ES-I3 (cell line): Measurements from ENCODE around the gene ZBTB12.

ENCODE experiments used
- H3K36me3 ChIP-seq: 2 replicates; pipeline ENCODE4 v1.6.1; 2013; ENCODE audit warnings: mild to moderate bottlenecking, low read length, control low read depth, moderate library complexity; ENCODE audit not compliant: insufficient read depth
- H3K4me1 ChIP-seq: 2 replicates; pipeline ENCODE4 v1.6.1; 2013; ENCODE audit warnings: mild to moderate bottlenecking, control low read depth, low read length; ENCODE audit not compliant: insufficient read depth
- H3K9ac ChIP-seq: 2 replicates; pipeline ENCODE4 v1.6.1; 2013; ENCODE audit warnings: low read depth, mild to moderate bottlenecking, low read length, moderate library complexity
- H3K9me3 ChIP-seq: 2 replicates; pipeline ENCODE4 v1.6.1; 2013; ENCODE audit warnings: mild to moderate bottlenecking, low read length, moderate library complexity; ENCODE audit not compliant: control insufficient read depth, insufficient read depth

ZBTB12 gene, protein sequence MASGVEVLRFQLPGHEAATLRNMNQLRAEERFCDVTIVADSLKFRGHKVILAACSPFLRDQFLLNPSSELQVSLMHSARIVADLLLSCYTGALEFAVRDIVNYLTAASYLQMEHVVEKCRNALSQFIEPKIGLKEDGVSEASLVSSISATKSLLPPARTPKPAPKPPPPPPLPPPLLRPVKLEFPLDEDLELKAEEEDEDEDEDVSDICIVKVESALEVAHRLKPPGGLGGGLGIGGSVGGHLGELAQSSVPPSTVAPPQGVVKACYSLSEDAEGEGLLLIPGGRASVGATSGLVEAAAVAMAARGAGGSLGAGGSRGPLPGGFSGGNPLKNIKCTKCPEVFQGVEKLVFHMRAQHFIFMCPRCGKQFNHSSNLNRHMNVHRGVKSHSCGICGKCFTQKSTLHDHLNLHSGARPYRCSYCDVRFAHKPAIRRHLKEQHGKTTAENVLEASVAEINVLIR

DNA sequence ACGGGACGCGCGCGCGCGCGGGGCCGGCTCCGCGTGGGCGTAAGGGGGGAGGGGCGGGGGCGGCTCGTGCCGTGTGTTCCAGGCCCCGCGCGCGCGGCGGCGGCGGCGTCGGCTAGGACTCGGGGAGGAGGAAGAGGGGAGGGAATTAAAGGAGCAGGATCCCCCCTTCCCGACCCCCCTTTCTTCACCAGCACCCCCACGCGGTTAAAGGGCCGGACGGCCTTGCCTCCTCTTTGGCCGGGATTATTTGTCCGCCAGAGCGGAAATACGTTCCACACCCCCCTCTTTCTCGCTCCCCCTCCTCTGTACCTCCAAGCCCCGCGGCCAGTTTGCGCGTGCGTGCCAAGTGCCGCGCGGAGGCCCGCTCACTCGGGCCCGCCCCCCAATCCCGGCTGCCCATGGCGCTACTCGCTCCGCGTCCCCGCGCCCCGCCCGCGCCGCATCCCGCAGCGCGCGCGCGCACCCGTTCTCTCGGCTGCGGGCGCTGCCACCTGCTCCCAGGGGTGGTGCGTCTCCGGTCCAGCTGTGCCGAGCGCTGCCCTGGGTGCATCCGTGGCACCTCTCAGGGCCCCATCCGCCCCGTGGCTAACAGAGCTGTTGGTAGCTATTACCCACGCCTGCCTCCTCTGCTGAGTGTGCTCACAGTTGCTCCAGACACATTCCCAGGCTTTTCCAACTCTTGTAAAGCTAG lies at the start of gene ZBTB12:
ZBTB12 (minus strand) TSS at position 134 of the 691 bp plus-strand sequence. CDS start 781 bp downstream, outside the sequence.
- Histone ChIP-seq H3K4me1 (peaks cover 9% of the 10 kb centered on the region; the same call in 1 of the 2 replicates), H3K9ac (peak within 1 kb of the TSS; percentile 66; the same call in 1 of the 2 replicates), H3K9me3 (no peaks in the 10 kb centered on the region), H3K36me3 (no peaks in the 10 kb centered on the region)

DNA sequence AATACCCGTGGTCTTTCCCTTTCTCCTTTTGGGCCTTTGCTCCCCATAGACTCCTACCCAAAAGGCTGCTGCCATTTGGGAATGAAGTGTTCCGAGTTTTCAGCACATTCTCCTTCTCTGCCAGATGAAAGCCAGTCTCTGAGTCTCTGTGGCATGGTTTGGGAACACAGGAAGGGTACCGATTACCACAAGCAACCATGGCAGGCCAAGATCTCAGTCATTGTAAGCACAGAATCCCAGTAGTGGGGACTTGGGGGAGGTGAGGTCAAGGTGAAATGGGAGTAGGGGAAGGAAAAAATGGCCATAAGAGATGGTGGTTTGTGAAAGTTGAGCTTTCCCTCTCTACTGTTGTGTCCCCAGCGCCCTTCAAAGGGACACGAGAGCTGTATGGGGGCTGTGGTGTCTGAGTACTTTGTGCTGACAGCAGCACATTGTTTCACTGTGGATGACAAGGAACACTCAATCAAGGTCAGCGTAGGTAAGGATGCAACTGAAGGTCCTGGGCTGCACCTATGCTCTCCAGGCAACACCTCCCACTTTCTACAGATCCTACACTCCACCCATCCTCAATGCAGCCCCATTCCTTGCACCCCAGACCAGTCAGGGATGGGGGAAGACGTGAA lies 48.2 kb upstream of the ZBTB12 start:
- peaks cover 6% of the 10 kb centered on the region; the same call in 1 of the 2 replicates for H3K36me3 ChIP-seq
- peaks cover 4% of the 10 kb centered on the region; the same call in 1 of the 2 replicates for H3K4me1 ChIP-seq
- no peaks in the 10 kb centered on the region for H3K9me3 ChIP-seq
- H3K9ac ChIP-seq: no peak overlapping the region

DNA sequence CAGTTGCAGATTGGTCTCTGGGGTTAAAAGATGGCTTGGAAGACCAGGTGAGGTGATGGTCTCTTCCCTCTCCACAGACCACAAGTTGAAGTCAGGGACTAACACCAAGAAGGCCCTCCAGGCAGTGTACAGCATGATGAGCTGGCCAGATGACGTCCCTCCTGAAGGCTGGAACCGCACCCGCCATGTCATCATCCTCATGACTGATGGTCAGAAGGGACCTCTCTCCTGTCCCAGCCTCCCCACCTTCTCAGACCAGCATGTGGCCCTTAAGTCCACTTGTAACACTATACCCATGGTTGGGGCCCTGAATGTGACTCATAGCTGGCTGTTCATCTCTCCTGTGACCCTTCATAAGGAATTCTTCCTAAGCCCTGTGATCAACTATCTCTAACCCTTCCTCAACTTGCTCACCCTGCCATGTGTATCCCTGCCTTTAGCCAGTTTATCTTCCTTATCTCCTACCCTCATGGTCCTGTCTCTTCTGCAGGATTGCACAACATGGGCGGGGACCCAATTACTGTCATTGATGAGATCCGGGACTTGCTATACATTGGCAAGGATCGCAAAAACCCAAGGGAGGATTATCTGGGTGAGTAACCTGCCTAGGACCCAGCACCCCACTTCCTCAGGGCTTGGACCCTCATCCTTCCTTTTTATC lies 47.0 kb upstream of the ZBTB12 start:
- Histone ChIP-seq H3K4me1 (peaks cover 4% of the 10 kb centered on the region; the same call in 1 of the 2 replicates), H3K9me3 (no peaks in the 10 kb centered on the region), H3K9ac (no peak overlapping the region), H3K36me3 (peaks cover 3% of the 10 kb centered on the region; the same call in 1 of the 2 replicates)

DNA sequence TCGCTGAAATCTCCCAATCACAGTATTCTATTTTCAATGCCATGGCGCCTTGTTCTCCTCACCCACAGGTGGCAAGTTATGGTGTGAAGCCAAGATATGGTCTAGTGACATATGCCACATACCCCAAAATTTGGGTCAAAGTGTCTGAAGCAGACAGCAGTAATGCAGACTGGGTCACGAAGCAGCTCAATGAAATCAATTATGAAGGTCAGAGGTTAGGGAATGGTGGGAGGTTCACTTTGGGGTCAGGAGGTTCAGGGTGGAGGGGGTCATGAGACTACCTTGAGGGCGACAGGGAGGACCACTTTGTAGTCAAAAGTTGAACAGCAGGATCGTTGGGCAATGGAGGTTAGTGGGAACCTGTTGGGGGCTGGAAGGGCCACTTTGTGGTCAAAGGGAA lies 46.4 kb upstream of the ZBTB12 start:
- Histone ChIP-seq H3K4me1 (peaks cover 4% of the 10 kb centered on the region; the same call in 1 of the 2 replicates), H3K9me3 (no peaks in the 10 kb centered on the region), H3K36me3 (peaks cover 2% of the 10 kb centered on the region; the same call in 1 of the 2 replicates), H3K9ac (no peak overlapping the region)

DNA sequence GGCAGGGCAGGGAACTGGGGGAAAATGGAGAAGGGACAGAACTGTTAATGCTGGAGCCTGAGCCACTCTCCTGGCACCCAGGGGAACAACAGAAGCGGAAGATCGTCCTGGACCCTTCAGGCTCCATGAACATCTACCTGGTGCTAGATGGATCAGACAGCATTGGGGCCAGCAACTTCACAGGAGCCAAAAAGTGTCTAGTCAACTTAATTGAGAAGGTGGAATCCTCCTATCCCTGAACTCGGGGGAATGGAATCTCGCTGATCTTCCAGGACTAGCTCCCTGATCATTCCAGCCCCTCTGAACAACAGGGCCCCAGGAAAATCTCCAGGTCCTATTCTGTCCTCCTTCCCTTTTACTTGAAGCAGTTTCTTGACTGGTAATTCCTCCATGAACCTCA lies 46.0 kb upstream of the ZBTB12 start:
- H3K36me3 ChIP-seq: no peaks in the 10 kb centered on the region
- H3K9ac ChIP-seq: no peak overlapping the region
- H3K9me3 ChIP-seq: no peaks in the 10 kb centered on the region
- H3K4me1 ChIP-seq: peaks cover 4% of the 10 kb centered on the region; the same call in 1 of the 2 replicates

DNA sequence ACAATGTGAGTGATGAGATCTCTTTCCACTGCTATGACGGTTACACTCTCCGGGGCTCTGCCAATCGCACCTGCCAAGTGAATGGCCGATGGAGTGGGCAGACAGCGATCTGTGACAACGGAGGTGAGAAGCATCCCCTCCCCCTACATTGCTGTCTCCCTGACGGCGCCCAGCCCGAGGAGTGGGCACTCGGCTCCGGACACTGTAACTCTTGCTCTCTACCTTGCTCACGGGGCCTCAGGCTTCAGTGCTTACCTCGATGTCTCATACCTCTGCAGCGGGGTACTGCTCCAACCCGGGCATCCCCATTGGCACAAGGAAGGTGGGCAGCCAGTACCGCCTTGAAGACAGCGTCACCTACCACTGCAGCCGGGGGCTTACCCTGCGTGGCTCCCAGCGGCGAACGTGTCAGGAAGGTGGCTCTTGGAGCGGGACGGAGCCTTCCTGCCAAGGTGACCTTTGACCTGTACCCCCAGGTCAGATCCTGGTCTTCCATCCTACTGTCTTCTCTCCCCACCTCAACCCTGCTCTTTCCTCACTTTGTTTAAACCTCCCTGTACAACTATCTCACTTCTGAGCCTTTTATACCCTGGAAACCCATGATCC lies 45.3 kb upstream of the ZBTB12 start:
- Histone ChIP-seq H3K9me3 (no peaks in the 10 kb centered on the region), H3K4me1 (peaks cover 4% of the 10 kb centered on the region; the same call in 1 of the 2 replicates), H3K36me3 (no peaks in the 10 kb centered on the region), H3K9ac (no peak overlapping the region)

DNA sequence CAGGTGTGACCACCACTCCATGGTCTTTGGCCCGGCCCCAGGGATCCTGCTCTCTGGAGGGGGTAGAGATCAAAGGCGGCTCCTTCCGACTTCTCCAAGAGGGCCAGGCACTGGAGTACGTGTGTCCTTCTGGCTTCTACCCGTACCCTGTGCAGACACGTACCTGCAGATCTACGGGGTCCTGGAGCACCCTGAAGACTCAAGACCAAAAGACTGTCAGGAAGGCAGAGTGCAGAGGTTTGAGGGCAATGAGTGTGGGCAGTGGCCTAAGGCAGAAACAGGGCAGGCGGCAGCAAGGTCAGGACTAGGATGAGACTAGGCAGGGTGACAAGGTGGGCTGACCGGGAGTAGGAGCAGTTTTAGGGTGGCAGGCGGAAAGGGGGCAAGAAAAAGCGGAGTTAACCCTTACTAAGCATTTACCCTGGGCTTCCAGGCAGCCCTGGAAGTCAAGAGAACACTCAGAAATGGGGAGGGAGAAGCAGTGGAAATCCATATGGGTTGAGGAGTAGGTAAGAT lies 44.5 kb upstream of the ZBTB12 start:
- Histone ChIP-seq H3K4me1 (peaks cover 4% of the 10 kb centered on the region; the same call in 1 of the 2 replicates), H3K9me3 (no peaks in the 10 kb centered on the region), H3K9ac (no peak overlapping the region), H3K36me3 (no peaks in the 10 kb centered on the region)

DNA sequence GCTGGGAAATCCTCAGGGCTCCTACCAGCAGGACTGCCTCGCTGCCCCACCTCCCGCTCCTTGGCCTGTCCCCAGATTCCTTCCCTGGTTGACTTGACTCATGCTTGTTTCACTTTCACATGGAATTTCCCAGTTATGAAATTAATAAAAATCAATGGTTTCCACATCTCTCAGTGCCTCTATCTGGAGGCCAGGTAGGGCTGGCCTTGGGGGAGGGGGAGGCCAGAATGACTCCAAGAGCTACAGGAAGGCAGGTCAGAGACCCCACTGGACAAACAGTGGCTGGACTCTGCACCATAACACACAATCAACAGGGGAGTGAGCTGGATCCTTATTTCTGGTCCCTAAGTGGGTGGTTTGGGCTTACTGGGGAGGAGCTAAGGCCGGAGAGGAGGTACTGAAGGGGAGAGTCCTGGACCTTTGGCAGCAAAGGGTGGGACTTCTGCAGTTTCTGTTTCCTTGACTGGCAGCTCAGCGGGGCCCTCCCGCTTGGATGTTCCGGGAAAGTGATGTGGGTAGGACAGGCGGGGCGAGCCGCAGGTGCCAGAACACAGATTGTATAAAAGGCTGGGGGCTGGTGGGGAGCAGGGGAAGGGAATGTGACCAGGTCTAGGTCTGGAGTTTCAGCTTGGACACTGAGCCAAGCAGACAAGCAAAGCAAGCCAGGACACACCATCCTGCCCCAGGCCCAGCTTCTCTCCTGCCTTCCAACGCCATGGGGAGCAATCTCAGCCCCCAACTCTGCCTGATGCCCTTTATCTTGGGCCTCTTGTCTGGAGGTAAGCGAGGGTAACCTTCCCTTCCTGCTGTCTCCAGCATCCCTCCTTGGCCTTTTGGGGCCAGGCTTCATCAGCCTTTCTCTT lies 43.9 kb upstream of the ZBTB12 start, which contains the start of gene CFB:
CFB (plus strand) TSS at position 589 of the 863 bp plus-strand sequence; CDS start at position 716, 127 bp downstream.
- H3K36me3 ChIP-seq: no peaks in the 10 kb centered on the region
- no peaks in the 10 kb centered on the region for H3K9me3 ChIP-seq
- no peak within 1 kb of the TSS for H3K9ac ChIP-seq
- peaks cover 4% of the 10 kb centered on the region; the same call in 1 of the 2 replicates for H3K4me1 ChIP-seq

DNA sequence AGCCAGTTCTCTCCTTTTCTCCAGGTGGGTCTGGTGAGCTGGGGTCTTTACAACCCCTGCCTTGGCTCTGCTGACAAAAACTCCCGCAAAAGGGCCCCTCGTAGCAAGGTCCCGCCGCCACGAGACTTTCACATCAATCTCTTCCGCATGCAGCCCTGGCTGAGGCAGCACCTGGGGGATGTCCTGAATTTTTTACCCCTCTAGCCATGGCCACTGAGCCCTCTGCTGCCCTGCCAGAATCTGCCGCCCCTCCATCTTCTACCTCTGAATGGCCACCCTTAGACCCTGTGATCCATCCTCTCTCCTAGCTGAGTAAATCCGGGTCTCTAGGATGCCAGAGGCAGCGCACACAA lies 43.2 kb upstream of the ZBTB12 start:
- Histone ChIP-seq H3K9ac (no peak overlapping the region), H3K36me3 (no peaks in the 10 kb centered on the region), H3K9me3 (no peaks in the 10 kb centered on the region), H3K4me1 (peaks cover 10% of the 10 kb centered on the region; the same call in 1 of the 2 replicates)

DNA sequence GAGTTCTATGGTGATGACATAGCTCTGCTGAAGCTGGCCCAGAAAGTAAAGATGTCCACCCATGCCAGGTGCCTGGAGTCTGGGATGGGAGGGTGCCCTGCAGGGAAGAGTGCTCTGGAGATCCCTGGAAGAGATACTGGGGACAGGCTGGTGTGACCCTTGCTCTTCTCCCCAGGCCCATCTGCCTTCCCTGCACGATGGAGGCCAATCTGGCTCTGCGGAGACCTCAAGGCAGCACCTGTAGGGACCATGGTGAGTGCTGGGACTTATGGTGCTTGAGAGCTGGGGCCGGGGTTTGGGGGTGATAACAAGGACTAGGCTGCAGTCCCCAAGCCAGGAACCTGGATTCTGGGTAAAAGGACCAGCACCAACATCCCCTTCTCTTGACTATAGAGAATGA lies 41.9 kb upstream of the ZBTB12 start:
- Histone ChIP-seq H3K4me1 (peaks cover 10% of the 10 kb centered on the region; the same call in 1 of the 2 replicates), H3K36me3 (no peaks in the 10 kb centered on the region), H3K9me3 (no peaks in the 10 kb centered on the region), H3K9ac (no peak overlapping the region)

DNA sequence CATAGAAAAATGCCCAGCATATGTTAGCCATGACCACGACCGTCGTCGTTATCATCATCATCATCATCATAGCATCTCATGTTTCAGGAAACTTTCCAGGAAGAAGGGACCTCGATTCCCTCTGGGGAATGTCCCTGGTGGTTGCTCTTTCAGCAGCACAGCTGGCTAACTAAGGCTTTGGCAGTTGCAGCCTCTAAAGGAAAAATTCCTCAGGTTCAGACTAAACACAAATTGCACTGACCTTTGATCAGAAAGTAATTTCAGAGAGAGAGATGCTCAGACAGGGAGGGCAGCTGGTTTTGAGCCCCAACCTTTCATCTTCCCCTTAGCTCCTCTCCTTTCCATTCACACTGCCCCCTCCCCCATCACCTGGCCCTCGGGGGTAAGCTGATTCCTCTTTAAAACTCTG lies 38.4 kb upstream of the ZBTB12 start:
- H3K36me3 ChIP-seq: no peaks in the 10 kb centered on the region

DNA sequence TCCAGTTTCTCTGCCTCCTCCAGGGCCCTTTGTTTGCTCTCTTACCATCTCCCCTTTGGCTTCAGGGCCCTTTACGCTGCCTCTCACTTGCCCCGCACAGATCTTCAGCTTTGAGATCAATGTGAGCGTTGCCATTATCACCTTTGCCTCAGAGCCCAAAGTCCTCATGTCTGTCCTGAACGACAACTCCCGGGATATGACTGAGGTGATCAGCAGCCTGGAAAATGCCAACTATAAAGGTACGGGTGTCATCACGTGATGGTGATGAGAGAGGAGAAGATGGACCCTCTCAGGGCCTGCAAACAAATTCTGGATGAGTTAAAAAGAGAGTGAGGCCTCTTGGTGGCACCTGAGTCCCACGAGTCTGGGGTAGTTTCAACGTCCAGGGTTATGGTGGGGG lies 33.9 kb upstream of the ZBTB12 start:
- no peak overlapping the region for H3K9ac ChIP-seq
- H3K36me3 ChIP-seq: no peaks in the 10 kb centered on the region
- H3K4me1 ChIP-seq: peaks cover 6% of the 10 kb centered on the region; the same call in 1 of the 2 replicates
- no peaks in the 10 kb centered on the region for H3K9me3 ChIP-seq

More for the DNA sequence above, 38.4 kb upstream of the ZBTB12 start:
- Histone ChIP-seq H3K4me1 (peaks cover 6% of the 10 kb centered on the region; the same call in 1 of the 2 replicates), H3K9ac (no peak overlapping the region), H3K9me3 (no peaks in the 10 kb centered on the region)
